ENCODE measurements around the gene VNN1.

DNA sequence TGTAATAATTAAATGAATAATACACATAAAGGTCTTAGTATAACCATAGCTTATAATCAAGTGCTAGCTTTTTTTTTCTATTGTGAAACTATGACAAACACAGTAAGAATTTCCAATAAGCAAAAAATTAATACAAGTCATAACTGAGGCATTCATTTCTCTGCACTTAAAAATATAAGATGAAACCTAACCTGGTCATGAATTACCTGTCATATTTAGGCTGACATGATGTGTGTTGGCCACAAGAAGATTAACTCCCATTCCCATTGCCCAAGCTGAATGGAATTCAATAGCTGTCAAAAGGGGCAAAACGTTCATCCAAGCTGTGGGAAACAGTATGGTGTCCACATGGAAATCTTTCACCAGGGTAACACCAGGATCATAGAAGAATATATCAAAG lies 38.4 kb upstream of the VNN1 start:
- TF ChIP-seq, protein P1, sequence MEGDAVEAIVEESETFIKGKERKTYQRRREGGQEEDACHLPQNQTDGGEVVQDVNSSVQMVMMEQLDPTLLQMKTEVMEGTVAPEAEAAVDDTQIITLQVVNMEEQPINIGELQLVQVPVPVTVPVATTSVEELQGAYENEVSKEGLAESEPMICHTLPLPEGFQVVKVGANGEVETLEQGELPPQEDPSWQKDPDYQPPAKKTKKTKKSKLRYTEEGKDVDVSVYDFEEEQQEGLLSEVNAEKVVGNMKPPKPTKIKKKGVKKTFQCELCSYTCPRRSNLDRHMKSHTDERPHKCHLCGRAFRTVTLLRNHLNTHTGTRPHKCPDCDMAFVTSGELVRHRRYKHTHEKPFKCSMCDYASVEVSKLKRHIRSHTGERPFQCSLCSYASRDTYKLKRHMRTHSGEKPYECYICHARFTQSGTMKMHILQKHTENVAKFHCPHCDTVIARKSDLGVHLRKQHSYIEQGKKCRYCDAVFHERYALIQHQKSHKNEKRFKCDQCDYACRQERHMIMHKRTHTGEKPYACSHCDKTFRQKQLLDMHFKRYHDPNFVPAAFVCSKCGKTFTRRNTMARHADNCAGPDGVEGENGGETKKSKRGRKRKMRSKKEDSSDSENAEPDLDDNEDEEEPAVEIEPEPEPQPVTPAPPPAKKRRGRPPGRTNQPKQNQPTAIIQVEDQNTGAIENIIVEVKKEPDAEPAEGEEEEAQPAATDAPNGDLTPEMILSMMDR (IDR thresholded peaks at IDR 0.05; ENCODE audit: low read length): no peak
- TF ChIP-seq EZH2 (IDR thresholded peaks at IDR 0.05; ENCODE audit: borderline replicate concordance, low read length): no peak
